Measurements from ENCODE around the gene RXRA. TPM values are rescaled to one million over a fixed set of nuclear protein-coding genes. Genes with fewer than 3 reads are reported as not detected.

RXRA gene
- polyA plus RNA-seq, 1 donor: 37.2 TPM

DNA sequence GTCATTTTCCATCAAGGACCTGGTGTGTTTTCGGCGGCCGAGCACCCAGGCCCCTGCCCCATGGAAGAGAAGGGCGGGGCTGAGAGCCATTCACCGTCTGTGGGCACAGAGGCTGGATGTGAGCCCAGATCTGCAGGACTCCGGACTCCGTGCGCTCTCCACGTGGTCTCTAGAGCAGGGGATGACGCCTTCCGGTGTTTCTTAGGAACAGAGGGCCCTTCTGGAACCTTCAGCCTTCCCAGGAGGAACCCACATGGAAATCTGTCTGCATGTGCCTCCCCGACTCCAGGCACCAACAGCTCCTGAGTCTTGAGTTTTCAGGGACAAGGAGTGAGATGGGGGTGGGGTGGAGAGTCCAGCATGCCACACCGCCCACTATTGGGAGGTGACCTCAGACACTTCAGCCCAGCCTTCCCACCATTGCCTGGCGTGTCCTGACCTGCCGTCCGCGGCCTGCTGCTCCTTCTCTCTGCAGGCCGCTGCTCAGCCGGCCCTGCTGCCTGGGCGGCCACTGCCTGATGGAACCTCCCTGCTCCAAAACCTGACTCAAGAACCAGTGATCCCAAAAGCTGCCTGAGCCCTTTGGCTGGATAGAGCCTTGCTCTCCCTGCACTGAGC, 2.4 kb upstream of the RXRA start:
- no peak for DNase-seq

DNA sequence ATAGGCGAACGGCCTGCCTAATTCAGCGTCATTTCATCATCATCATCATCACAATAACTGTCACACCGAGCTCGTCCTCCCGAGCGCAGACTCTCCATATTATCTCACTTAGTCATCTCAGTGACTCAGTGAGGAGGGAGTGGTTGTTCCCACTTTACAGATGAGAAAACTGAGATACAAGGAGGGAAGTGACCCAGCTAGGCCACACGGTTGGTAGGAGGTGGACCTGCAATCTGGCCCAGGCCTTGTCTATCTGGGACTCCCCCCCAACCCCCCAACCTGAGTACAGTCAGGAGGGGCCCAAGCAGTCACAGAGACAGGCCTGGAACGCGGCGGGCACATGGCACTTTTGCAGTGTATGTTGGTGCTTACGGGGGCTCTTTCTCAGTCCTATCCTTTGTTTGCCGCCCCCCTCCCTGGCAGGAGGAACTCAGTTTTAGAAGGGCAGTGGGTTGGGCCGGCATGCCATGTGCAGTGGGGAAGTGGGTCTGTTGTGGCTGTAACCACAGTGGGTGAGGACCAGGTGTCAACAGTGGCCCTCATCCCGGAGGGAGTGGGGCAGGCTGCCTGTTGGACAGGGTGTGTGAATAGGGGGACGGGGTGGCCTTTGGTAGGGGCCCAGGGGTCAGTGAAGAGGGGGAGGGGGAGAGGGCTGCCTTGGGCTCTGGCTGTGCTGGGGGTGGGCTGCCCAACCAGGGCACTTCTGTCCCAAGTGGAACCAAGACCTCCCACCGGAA, 1.7 kb upstream of the RXRA start:
- DNase-seq: no peak

DNA sequence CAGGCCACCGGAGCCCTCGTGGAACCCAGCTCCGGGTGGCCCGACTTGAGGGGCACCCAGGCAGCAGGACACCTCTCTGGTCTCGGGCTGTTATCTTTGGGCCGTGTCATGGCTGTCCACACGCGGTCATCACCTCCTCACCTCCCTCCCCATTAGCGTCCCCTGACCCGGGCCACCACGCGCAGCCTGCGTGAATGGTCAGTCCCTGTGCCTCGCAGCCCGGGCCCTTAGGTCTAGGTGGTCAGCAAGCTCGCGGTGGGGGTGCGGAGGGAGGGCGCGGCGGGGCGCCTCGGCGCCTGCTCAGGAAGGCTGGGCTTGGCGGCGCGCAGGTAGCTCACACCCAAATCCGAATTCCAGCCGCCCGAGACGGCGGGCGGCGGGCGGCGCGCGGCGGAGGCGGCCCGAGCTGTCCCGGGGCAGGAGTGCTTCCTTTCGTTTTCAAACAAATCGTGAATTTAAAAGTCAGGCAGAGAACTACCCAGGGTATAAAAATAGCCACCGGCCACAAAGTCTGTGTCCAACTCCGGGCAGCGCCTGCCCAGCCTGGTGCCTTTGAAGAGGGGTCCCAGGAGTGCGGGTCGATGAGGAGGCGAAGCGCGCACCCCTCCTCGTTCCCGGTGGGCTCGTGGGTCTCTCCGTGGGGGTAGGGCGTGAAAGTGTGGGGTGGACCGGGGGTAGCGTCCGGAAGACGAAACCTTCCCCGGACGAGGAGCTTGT, 1.0 kb upstream of the RXRA start:
- no peak for DNase-seq

DNA sequence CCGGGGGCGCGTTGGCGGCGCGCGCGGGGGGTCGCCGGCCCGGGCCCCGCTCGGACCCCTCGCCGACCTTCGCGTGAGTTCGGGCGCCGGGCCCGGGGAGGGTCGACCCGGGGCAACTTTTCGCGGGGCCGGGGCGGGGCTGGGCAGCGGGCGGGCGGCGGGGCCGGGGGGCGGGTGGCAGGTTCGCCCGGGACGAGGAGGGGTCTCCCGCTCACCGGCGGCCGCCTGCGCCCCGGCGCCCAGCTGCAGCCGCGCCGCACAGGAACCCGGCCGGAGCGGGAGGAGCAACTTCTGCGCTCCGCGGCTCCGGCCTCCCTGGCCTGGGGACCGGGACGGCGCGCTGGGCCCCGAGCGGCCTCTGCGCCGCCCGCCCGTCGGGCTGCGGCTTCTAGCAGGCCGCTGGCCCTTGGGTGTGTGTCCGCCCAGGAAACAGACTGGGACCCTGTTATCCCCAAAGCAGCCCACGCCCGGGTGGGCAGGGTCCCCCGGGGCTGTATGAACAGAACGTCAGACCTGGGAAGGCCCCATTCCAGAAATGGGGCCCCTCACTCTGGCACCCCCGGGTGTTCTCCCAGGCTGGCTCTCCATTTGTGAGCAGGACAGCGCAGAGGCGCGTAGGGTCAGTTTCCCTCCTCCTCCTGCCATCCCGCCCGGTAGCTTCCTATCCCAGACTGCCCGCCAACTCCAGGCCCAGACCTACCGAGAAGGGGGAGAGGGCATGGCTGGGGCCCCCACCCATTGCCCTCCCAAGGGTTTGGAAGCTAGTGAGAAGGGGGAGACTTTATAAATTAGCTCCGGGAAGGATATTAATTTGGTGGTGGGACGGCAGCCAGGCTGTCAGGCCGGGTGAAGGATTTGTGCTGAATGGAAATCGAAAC, 708 bp downstream of the RXRA start:
- DNase-seq: no peak

DNA sequence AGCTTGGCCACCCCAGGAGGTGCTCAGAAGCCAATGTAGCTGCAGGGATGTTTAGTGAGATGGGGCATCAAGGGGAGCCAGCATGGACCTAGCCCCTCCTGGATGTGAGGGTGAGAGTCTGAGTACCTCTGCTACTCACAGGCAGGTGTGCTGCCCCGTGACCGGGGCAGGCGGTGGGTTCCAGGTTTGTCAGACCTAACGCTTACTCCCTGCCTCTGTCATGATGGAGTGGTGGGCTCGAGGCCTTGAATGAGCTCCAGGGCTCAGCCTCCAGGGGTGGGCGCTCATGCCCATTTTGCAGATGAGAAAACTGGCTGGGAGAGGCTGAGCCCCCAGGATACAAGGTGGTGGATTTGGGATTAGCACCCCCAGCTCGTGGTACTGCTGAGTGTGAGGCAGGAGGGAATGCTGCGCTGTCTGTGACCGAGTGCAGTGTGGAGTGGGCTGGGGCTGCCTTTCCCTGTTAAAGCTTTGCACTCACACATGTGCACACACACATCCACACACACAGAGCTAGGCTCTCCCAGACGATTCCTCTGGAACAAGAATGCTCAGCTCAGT, 1.5 kb downstream of the RXRA start:
- no peak for DNase-seq

DNA sequence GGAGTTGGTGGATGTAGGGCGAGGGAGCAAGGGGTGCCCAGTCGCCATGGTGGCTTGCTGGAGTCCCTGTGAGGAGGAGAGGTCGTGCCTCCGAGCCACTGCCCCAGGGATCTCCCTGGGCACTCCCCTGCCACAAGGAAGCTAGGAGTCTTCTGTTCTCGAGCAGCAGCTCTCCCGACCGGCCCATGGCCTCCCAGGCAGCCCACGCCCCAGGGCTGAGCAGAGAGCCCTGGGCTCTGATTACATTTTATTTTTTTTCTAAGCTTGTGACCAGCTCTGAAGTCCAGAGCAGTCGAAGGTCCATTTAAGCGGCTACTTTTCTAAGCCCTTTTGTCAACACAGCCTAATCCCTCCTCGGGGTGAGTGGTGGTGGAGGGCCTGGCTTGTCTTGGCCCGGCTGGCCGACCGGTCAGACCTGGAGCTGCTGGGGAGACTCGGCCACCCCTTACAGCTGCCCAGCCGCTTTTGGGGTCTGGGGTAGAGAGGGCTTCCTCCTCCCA, 2.1 kb downstream of the RXRA start:
- DNase-seq: no peak

DNA sequence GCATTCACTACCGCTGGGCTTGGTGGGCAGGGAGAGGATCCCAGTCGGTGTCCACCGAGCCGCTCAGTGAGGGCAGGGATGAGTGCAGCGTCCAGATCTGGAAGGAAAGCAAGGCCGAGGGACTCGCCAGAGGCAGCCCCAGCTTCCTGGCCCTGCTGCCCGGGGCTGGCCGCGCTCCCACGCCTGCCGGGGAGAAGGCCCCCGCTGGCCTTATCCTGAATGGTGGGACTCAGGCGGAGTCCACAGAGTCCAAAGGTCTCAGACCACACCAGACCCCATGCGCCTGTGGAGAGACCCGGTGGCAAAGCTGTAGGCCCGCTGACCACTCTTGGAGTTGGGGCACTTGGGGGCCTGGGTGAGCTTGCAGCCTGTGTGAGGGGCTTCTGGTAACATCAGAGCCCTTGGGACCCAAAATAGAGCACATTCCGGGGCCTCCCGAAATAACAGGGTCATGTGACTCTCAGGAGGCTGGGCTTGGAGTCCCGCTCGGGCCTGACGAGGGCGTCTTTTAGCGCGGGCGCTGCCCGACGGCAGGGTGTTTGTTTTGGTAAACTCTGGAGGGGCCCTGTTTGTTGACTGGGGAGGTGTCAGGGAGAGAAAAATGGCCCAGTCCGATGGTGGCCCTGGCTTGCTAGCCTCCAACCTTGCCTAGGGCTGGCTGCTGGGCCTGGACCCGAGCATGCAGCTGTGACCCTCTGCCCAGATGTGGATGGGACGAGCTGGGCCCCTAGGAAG, 2.8 kb downstream of the RXRA start:
- DNase-seq: no peak

DNA sequence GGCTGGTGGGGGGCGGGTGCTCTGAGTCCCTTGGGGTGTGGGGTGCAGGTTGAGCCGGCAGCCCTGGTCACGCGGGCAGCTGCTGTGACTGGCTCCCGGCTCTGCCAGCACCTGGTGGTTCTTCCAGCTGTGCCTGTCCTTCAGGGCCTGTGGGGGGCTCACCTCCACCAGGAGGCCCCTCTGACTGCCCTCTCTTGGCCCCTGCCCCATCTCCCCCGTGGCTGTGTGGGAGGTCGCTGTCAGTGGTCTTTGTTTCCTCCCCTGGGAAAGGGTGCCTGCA, 3.3 kb downstream of the RXRA start:
- DNase-seq: no peak

DNA sequence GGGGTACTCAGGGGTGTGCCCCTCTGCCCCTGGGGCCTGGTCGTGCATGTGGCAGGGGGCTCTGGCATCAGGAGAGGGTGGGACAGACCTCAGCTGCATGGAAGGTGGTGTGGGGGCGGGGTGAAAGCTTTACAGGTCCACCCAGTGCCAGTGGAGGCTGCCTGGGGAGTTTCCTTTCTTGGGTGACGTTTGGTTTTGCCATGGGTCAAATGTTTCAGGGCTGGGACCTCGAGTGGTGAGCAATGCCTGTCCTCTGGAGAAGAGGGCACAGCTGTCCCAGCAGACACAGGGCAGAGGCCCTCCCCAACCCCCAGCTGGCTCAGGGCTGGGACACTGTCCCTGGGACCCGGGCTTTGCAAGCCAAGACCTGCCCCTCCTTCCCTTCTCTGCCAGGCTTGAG, 3.6 kb downstream of the RXRA start:
- no peak for DNase-seq

DNA sequence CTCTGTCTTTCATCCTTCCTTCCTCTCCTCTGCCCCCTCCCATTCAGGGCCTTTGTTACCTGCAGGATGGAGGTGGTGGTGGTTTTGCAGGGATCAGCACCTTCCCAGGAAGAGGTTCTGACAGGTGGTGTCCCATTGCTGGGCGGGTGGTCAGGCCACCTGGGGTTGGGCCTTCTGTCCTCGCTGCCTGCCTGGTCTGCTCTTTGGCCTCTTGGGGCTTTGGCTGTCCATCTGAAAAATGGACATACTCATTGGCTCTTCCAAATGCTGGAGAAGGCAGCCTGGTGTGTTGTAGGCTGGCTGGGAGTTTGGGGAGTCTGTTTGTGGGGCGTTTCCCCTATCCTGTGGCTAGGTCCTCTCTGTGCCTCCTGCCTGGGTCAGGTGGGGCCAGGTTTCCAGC, 4.3 kb downstream of the RXRA start:
- no peak for DNase-seq

DNA sequence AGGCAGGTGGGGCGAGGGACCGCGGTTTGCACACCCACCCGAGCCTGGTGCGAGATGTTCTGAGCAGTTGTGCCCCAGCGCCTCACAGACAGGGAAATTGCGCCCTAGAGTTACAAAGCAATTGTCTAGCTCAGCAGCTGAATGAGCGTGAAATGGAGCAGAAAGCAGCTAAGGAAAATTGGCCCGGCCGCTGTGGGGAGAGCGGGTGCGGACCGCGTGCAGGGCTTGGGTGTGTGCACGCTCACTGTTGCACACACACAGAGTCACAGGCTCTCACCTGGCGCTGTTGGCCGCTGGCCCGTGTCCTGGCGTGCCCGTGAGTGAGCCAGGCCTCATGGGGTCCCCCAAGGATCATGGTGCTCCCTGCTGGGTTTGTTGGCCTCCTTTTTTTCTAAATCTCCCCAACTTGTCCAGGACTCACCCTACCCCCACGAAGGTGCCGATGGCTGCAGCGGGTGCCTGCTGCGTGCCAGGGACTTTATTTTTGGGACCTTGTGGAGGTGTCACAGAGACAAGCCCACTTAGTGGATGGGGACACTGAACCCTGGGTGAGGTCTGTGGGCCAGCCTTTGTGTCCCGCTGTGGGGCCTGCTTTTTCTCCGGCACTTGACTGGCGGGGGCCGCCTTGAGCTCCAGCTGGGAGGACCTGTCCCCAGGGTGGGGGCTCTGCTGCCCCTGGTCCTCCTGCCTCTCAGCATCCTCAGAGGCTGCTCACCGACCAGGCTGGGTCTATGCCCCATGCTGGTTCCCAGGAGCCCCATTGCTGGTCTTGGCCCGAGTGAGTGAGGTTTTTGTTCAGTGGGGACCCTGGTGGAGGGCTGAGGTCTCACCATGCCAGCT, 5.2 kb downstream of the RXRA start:
- no peak for DNase-seq

DNA sequence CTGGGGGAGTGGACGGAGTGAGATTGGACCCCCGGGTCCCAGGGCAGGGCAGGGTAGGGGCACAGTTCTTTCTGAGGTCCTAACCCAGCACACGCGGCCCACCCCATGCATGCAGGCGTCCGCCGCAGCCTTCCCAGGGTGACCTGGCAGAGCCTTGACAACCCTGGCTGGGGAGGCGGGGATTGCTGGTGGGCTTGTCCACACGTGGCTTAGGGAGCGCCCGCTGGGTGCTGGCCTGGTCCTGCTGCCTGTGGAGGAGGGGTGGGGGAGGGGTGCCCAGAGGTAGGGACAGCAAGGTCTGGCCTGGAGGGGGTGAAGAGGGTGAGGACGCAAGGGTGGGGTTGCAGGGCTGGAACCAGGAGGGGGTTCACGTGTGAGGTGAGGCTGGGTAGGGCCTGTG, 6.0 kb downstream of the RXRA start:
- DNase-seq: no peak

DNA sequence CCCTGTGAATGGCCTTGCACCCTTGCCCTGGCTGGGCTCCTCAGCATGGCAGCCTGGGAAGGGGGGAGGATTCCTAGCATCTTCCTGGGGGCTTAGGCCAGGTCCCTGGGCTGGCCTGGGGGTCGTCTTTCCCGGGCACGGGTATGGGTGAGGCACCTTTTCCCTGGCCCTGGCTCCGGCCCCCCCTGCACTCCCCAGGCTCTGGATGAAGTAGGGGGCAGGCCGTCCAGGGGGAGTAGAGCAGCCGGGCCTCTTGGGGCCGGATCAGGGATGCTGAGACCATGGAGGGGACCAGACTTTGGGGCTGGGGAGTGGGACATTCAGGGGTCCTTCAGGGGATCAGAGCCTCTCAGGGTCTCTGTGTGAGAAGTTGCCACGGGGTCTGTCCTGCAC, 6.6 kb downstream of the RXRA start:
- DNase-seq: no peak

DNA sequence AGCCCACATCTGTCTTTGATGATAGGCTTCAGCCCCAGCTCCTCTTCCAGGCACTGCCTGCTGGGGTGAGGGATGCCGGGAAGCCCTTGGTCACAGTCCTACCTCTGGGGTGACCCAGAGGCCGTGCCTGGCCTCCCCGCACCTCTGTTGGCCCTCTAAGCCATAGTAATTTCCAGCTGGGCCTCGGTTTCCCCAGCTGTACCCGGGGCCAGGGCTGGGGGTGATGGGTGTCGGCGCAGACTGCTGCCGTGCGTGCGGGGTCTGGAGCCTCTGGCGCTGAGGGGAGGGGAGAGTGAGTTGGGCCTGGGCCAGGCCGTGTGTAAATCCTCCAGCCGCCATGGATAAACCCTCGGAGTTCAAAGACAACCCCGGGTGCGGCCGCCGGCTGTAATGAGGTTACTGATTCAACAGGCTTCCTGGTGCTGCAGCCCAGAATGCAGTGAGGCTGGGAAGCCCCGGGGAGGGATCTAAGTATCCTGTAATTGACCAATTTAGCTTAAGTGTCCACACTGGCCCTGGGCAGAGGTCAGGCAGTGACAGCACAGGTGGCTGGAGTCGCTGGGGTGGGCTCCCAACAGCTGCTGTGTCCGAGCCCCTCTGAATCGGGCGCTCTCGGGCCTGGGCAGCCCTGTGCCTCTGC, 7.1 kb downstream of the RXRA start:
- no peak for DNase-seq

DNA sequence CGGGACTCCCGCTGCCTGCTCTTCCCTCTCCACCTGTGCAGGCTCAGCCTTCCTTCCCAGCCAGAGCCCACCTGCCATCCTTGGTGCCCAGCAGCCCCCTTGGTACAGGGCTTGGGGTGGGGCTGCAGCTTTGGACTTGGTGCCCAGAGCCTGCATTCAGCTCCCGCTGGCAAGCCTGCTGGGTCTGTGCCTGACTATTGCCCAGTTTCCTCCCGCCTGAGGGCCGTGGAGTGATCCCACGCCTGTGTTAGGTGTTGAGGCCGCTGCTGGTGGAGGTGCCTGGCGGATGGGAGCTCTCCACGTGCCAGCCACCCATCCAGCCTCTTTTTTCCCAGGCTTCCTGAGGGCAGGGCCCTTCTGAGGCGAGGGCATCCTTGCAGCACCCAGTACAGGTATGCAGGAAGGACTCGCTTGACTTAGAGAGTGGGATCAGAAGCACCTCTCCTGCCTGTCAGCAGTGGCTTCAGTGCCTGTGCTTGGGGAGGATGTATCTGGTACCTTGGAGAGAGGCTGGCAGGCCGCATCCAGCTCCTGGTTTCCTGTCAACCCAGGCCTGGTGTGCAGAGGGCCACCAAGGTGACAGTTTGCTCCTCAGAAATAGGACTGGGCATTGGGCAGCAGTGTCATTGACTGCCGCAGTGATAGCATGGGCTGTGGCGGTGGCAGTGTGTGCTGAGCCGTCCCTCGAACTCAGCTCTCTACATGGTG, 7.8 kb downstream of the RXRA start:
- no peak for DNase-seq

DNA sequence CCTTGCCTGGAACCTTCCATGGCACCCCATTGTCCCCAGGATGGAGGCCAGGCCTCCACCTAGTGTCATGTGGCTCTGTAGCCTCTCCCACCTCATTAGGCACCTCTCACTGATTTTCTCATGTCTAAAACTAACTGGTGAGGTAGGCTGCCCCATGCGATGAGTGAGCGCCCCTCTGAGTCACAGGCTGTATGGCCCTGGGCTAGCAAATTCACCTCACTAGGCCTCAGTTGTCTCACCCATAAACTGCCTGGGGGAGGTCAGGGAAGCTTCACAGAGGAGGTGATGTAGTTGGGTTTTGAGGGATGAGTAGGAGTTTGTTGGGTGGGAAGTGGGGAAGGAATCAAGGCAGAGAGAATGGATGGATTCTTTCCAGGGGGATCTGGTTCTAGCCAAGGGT, 8.8 kb downstream of the RXRA start:
- no peak for DNase-seq

DNA sequence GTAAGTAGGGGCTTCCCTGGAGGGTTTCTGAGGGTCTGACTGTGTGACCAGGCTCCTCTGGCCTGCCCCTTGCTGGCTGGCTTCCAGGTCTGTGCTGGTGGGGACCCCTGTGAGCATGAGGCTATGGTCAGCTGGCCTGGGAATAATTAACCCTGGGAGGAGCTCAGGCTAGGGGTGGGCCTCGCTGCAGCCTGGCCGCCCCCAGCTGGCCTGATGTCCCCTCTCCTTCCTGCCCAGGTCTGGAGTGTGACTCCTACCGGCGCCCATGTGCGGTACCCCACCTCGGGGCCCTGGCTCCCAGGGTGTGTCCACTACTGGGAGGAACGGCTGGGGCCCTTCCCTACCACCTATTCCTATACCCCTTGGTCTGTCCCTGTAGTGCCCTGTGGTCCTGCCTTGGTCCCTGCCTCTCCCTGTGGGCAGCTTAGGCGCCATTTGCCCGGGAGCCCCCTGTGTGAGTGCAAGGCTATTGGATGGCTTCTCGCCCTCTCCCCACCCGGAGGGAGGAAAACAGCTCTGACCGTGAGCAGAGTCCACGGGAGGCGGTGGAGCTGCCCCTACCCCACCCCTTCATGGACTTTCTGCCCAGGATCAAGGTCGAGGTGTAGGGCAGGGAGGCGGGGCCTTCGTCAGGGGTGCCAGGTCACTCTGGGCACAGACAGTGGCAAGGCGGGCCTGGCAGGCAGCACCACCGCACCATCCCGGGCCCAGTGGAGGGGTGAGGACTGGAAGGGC, 9.4 kb downstream of the RXRA start:
- no peak for DNase-seq

DNA sequence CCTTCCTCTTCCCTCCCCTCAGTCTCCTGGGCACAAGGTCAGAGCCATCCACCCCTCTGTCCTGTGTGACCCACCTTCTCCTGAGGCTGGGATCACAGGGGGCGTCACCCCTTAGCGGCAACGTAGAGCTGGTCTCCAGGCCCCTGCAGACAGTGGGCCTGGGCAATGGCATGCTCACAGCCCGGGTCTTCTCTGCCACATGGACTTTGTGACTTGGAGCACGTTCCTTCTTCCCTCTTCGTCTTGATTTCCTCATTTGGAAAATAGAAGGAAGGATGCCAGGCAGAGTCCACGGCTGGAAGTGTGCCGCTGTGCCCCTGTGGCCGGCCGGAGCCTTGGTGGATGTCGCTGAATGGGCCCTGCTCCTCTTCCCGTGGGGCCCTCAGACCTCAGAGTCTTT, 10.0 kb downstream of the RXRA start:
- DNase-seq: no peak

DNA sequence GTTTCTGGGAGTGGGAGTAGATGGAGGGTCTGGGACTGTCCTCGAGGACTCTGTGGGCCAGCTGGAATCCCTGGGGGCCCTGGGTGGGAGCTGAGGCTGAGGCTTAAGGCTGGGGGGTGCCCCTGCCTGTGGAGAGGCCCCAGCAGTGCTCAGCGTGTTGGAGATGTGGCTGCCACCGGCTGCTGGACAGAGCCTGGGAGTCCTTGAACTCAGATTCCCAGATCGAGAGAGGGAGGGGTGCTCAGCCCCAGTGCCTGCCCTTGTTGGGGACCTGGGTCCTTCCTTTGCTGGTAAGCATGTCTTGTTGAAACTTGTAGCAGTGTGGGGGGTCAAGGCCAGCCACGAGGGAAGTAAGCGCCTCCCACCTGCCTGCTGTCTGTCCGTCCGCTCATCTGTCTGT, 10.7 kb downstream of the RXRA start:
- no peak for DNase-seq
